GM23338 (cell line): ENCODE results near the gene DPH5. TPM values are rescaled to one million over a fixed set of nuclear protein-coding genes. Genes with fewer than 3 reads are reported as not detected.

Source experiments
- ATAC-seq: fragments of 200-7000 bp; cut with Tn5 transposase; 3 replicates; pipeline ENCODE4 v1.9.1; 2020
- DNase-seq: peaks from one replicate; pipeline ENCODE4 v3.0.0-alpha.2; 2015; ENCODE audit warnings: low spot score
- H2AFZ ChIP-seq: fragments of 200-600 bp; sonication (generic); 2 replicates; pipeline ENCODE4 v1.8.0; 2016; ENCODE audit warnings: antibody characterized with exemption, mild to moderate bottlenecking, moderate library complexity
- H3F3A ChIP-seq: fragments of 200-600 bp; sonication (generic); replicated peaks from 2 replicates; pipeline ENCODE4 v1.8.0; 2017; ENCODE audit warnings: antibody characterized with exemption, mixed run types, low read depth
- H3K27ac ChIP-seq: fragments of 200-600 bp; sonication (generic); 2 replicates; pipeline ENCODE4 v1.6.1; 2016; ENCODE audit warnings: low read depth
- H3K27me3 ChIP-seq: fragments of 200-600 bp; sonication (generic); 2 replicates; pipeline ENCODE4 v1.8.0; 2016; ENCODE audit warnings: mild to moderate bottlenecking, mixed run types, moderate library complexity; ENCODE audit not compliant: insufficient read depth
- H3K36me3 ChIP-seq: fragments of 200-600 bp; sonication (generic); 2 replicates; pipeline ENCODE4 v1.8.0; 2016; ENCODE audit warnings: mild to moderate bottlenecking; ENCODE audit not compliant: insufficient read depth
- H3K4me1 ChIP-seq: fragments of 200-600 bp; sonication (generic); 2 replicates; pipeline ENCODE4 v1.8.0; 2016; ENCODE audit warnings: mild to moderate bottlenecking, moderate library complexity; ENCODE audit not compliant: insufficient read depth
- H3K4me2 ChIP-seq: fragments of 200-600 bp; sonication (generic); 2 replicates; pipeline ENCODE4 v1.7.1; 2017; ENCODE audit warnings: mixed run types
- H3K4me3 ChIP-seq: fragments of 200-600 bp; sonication (generic); 2 replicates; pipeline ENCODE4 v1.6.1; 2016; ENCODE audit warnings: mixed run types
- H3K79me2 ChIP-seq: fragments of 200-600 bp; sonication (generic); replicated peaks from 2 replicates; pipeline ENCODE4 v1.8.0; 2017; ENCODE audit warnings: mild to moderate bottlenecking; ENCODE audit not compliant: insufficient read depth
- H3K9me2 ChIP-seq: fragments of 200-600 bp; sonication (generic); 2 replicates; pipeline ENCODE4 v1.8.0; 2017; ENCODE audit not compliant: insufficient read depth
- H4K20me1 ChIP-seq: fragments of 200-600 bp; sonication (generic); replicated peaks from 2 replicates; pipeline ENCODE4 v1.8.0; 2017; ENCODE audit warnings: mild to moderate bottlenecking; ENCODE audit not compliant: insufficient read depth
- H3K27ac Mint-ChIP-seq: 2 replicates; pipeline ENCODE4 v1.8.0; 2020; ENCODE audit warnings: inconsistent platforms, mild to moderate bottlenecking, moderate library complexity, mixed read lengths
- H3K27me3 Mint-ChIP-seq: 3 replicates; pipeline ENCODE4 v1.8.0; 2022; ENCODE audit warnings: low read depth, mild to moderate bottlenecking, moderate library complexity, mixed read lengths, inconsistent platforms; ENCODE audit not compliant: insufficient read depth, poor library complexity
- H3K36me3 Mint-ChIP-seq: 3 replicates; pipeline ENCODE4 v1.8.0; 2021; ENCODE audit warnings: low read depth, mild to moderate bottlenecking, inconsistent platforms, moderate library complexity, mixed read lengths
- H3K4me1 Mint-ChIP-seq: 3 replicates; pipeline ENCODE4 v1.8.0; 2020; ENCODE audit warnings: mild to moderate bottlenecking, inconsistent platforms, mixed read lengths
- H3K4me3 Mint-ChIP-seq: 3 replicates; pipeline ENCODE4 v1.8.0; 2021; ENCODE audit warnings: moderate library complexity, mild to moderate bottlenecking, inconsistent platforms, mixed read lengths
- H3K9me3 Mint-ChIP-seq: 3 replicates; pipeline ENCODE4 v1.8.0; 2020; ENCODE audit warnings: moderate library complexity, mild to moderate bottlenecking, inconsistent platforms, mixed read lengths
- CREB1 ChIP-seq: fragments of 250-450 bp; sonication (Bioruptor Pico); IDR thresholded peaks from 2 replicates; pipeline ENCODE4 v1.5.0; 2020; ENCODE audit warnings: low read depth, mild to moderate bottlenecking, moderate library complexity
- EZH2 ChIP-seq: fragments of 200-600 bp; sonication (generic); IDR thresholded peaks from one replicate; pipeline ENCODE4 v1.8.0; 2017; ENCODE audit warnings: antibody characterized with exemption, mild to moderate bottlenecking, low read depth; ENCODE audit not compliant: unreplicated experiment
- EZH2phosphoT487 ChIP-seq: fragments of 200-600 bp; sonication (generic); IDR thresholded peaks from one replicate; pipeline ENCODE4 v1.8.1; 2018; ENCODE audit warnings: antibody characterized with exemption; ENCODE audit not compliant: unreplicated experiment
- JUNB ChIP-seq: IDR thresholded peaks from one replicate; pipeline ENCODE4 v1.6.1; 2016; ENCODE audit warnings: antibody characterized with exemption; ENCODE audit not compliant: unreplicated experiment
- NANOG ChIP-seq: IDR thresholded peaks from 2 replicates; pipeline ENCODE4 v1.6.1; 2016; ENCODE audit warnings: antibody characterized with exemption, borderline replicate concordance
- POLR2AphosphoS5 ChIP-seq: IDR thresholded peaks from 2 replicates; pipeline ENCODE4 v1.6.1; 2016; ENCODE audit warnings: antibody characterized with exemption, low read depth
- STAT1 ChIP-seq: IDR thresholded peaks from one replicate; pipeline ENCODE4 v1.6.1; 2016; ENCODE audit warnings: antibody characterized with exemption; ENCODE audit not compliant: unreplicated experiment
- ZNF114 ChIP-seq: fragments of 250-450 bp; sonication (Bioruptor Pico); IDR thresholded peaks from 2 replicates; pipeline ENCODE4 v1.5.0; 2020; ENCODE audit warnings: mild to moderate bottlenecking, moderate library complexity
- ZNF331 ChIP-seq: fragments of 250-450 bp; sonication (Bioruptor Pico); IDR thresholded peaks from 2 replicates; pipeline ENCODE4 v1.5.0; 2020; ENCODE audit warnings: low read depth, mild to moderate bottlenecking, moderate library complexity
- polyA plus RNA-seq: library from polyadenylated mRNA; unstranded; fragments of >200 nt; fragmentation: Nextera tagmentation; extraction: Ambion mirVana; gene quantifications from 2 replicates; pipeline ENCODE4 v1.2.1, GENCODE V29; 2016
- total RNA-seq: library from RNA; depleted of rRNA; stranded (reverse); fragments of >200 nt; shearing (Covaris generic); gene quantifications from 2 replicates; pipeline ENCODE4 v1.2.3, GENCODE V29; 2014
- TF ChIP-seq, protein P1 (sequence below), 2 experiments: fragments of 200-600 bp in 1 of 2; sonication (generic) in 1 of 2; conservative IDR thresholded peaks; 2 replicates each; pipeline versions ENCODE4 v1.5.1 to v1.6.1; 2016 to 2017; ENCODE audit warnings: antibody characterized with exemption in 2 of 2, low read depth in 2 of 2, mild to moderate bottlenecking in 2 of 2, moderate library complexity in 1 of 2
- TF ChIP-seq, protein P2 (sequence below): IDR thresholded peaks from one replicate; pipeline ENCODE4 v1.6.1; 2018; ENCODE audit warnings: antibody characterized with exemption; ENCODE audit not compliant: unreplicated experiment
- TF ChIP-seq, protein P3 (sequence below): fragments of 250-450 bp; sonication (Bioruptor Pico); IDR thresholded peaks from 2 replicates; pipeline ENCODE4 v1.5.0; 2020; ENCODE audit warnings: mild to moderate bottlenecking, moderate library complexity
- TF ChIP-seq, protein P4 (sequence below): IDR thresholded peaks from 2 replicates; pipeline ENCODE4 v1.6.1; 2016; ENCODE audit warnings: antibody characterized with exemption

The DPH5 gene
- total and polyA plus RNA-seq, 2 experiments from 2014 or later: 50.6 to 53.5 TPM

DNA sequence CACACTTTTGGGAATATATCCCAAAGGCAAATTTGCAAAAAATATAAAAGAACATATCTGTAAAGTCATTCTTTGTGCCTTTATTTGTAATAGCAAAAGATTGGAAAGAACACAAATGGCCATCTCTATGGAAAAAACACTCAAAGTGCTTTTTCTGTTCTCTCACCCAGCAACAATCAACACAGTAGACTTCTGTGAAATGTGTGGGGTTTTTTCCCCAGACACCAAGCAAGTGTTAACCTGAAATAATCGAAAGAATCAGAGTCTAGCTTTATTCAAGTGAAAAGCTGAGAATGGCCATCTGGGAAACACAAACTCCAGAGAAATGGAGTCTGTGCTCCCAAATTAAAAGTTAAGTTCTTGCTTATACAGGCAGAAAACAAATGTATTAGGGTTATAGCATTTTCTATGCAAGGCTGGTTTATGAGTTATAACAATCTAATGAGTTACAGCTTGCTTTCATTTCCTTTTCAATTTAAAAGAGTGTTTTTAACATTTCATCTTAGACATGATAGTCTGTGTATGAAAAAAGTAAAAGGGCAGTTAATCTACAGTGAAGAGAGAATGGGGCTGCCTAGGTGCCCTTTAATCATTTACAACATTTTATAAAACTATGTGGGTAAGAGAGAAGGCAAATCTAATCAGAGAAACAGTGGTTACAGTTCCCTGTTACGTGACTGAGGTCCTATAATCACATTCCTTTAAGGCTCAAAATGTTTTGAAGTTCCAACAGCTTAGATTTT, 83.1 kb downstream of the DPH5 start:
- Mint-ChIP-seq H3K4me1 (no peaks in the 10 kb centered on the region), H3K9me3 (peaks cover 5% of the 10 kb centered on the region; the same call in 1 of the 3 replicates), H3K27ac (no peak overlapping the region), H3K27me3 (no peaks in the 10 kb centered on the region), H3K4me3 (no peak overlapping the region), H3K36me3 (peaks cover 59% of the 10 kb centered on the region)
- Histone ChIP-seq H4K20me1 (0 out of 2 replicates have a peak, but pooled peaks cover 3% of the 10 kb centered on the region), H3K27ac (no peak overlapping the region; the same call in 1 of the 2 replicates), H3K4me2 (no peak overlapping the region), H2AFZ (no peak overlapping the region), H3K79me2 (peaks cover 31% of the 10 kb centered on the region), H3K4me3 (no peak overlapping the region), H3K9me2 (no peaks in the 10 kb centered on the region), H3K36me3 (no peaks in the 10 kb centered on the region), H3K27me3 (no peaks in the 10 kb centered on the region), H3K4me1 (no peaks in the 10 kb centered on the region), H3F3A (no peaks in the 10 kb centered on the region)
- TF ChIP-seq, protein P1, sequence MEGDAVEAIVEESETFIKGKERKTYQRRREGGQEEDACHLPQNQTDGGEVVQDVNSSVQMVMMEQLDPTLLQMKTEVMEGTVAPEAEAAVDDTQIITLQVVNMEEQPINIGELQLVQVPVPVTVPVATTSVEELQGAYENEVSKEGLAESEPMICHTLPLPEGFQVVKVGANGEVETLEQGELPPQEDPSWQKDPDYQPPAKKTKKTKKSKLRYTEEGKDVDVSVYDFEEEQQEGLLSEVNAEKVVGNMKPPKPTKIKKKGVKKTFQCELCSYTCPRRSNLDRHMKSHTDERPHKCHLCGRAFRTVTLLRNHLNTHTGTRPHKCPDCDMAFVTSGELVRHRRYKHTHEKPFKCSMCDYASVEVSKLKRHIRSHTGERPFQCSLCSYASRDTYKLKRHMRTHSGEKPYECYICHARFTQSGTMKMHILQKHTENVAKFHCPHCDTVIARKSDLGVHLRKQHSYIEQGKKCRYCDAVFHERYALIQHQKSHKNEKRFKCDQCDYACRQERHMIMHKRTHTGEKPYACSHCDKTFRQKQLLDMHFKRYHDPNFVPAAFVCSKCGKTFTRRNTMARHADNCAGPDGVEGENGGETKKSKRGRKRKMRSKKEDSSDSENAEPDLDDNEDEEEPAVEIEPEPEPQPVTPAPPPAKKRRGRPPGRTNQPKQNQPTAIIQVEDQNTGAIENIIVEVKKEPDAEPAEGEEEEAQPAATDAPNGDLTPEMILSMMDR (conservative IDR thresholded peaks at IDR 0.05; ENCODE audit: low read depth in 2 of 2): no peak
- TF ChIP-seq JUNB: no peak
- TF ChIP-seq CREB1 (CRISPR knock-in tag): no peak
- TF ChIP-seq, protein P2, sequence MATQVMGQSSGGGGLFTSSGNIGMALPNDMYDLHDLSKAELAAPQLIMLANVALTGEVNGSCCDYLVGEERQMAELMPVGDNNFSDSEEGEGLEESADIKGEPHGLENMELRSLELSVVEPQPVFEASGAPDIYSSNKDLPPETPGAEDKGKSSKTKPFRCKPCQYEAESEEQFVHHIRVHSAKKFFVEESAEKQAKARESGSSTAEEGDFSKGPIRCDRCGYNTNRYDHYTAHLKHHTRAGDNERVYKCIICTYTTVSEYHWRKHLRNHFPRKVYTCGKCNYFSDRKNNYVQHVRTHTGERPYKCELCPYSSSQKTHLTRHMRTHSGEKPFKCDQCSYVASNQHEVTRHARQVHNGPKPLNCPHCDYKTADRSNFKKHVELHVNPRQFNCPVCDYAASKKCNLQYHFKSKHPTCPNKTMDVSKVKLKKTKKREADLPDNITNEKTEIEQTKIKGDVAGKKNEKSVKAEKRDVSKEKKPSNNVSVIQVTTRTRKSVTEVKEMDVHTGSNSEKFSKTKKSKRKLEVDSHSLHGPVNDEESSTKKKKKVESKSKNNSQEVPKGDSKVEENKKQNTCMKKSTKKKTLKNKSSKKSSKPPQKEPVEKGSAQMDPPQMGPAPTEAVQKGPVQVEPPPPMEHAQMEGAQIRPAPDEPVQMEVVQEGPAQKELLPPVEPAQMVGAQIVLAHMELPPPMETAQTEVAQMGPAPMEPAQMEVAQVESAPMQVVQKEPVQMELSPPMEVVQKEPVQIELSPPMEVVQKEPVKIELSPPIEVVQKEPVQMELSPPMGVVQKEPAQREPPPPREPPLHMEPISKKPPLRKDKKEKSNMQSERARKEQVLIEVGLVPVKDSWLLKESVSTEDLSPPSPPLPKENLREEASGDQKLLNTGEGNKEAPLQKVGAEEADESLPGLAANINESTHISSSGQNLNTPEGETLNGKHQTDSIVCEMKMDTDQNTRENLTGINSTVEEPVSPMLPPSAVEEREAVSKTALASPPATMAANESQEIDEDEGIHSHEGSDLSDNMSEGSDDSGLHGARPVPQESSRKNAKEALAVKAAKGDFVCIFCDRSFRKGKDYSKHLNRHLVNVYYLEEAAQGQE: no peak
- no peak for TF ChIP-seq ZNF331 (CRISPR knock-in tag)
- TF ChIP-seq POLR2AphosphoS5: no peak
- TF ChIP-seq, protein P3, sequence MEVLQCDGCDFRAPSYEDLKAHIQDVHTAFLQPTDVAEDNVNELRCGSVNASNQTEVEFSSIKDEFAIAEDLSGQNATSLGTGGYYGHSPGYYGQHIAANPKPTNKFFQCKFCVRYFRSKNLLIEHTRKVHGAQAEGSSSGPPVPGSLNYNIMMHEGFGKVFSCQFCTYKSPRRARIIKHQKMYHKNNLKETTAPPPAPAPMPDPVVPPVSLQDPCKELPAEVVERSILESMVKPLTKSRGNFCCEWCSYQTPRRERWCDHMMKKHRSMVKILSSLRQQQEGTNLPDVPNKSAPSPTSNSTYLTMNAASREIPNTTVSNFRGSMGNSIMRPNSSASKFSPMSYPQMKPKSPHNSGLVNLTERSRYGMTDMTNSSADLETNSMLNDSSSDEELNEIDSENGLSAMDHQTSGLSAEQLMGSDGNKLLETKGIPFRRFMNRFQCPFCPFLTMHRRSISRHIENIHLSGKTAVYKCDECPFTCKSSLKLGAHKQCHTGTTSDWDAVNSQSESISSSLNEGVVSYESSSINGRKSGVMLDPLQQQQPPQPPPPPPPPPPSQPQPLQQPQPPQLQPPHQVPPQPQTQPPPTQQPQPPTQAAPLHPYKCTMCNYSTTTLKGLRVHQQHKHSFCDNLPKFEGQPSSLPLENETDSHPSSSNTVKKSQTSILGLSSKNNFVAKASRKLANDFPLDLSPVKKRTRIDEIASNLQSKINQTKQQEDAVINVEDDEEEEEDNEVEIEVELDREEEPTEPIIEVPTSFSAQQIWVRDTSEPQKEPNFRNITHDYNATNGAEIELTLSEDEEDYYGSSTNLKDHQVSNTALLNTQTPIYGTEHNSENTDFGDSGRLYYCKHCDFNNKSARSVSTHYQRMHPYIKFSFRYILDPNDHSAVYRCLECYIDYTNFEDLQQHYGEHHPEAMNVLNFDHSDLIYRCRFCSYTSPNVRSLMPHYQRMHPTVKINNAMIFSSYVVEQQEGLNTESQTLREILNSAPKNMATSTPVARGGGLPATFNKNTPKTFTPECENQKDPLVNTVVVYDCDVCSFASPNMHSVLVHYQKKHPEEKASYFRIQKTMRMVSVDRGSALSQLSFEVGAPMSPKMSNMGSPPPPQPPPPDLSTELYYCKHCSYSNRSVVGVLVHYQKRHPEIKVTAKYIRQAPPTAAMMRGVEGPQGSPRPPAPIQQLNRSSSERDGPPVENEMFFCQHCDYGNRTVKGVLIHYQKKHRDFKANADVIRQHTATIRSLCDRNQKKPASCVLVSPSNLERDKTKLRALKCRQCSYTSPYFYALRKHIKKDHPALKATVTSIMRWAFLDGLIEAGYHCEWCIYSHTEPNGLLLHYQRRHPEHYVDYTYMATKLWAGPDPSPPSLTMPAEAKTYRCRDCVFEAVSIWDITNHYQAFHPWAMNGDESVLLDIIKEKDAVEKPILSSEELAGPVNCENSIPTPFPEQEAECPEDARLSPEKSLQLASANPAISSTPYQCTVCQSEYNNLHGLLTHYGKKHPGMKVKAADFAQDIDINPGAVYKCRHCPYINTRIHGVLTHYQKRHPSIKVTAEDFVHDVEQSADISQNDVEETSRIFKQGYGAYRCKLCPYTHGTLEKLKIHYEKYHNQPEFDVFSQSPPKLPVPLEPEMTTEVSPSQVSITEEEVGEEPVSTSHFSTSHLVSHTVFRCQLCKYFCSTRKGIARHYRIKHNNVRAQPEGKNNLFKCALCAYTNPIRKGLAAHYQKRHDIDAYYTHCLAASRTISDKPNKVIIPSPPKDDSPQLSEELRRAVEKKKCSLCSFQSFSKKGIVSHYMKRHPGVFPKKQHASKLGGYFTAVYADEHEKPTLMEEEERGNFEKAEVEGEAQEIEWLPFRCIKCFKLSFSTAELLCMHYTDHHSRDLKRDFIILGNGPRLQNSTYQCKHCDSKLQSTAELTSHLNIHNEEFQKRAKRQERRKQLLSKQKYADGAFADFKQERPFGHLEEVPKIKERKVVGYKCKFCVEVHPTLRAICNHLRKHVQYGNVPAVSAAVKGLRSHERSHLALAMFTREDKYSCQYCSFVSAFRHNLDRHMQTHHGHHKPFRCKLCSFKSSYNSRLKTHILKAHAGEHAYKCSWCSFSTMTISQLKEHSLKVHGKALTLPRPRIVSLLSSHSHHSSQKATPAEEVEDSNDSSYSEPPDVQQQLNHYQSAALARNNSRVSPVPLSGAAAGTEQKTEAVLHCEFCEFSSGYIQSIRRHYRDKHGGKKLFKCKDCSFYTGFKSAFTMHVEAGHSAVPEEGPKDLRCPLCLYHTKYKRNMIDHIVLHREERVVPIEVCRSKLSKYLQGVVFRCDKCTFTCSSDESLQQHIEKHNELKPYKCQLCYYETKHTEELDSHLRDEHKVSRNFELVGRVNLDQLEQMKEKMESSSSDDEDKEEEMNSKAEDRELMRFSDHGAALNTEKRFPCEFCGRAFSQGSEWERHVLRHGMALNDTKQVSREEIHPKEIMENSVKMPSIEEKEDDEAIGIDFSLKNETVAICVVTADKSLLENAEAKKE (CRISPR knock-in tag): no peak
- no peak for TF ChIP-seq ZNF114 (CRISPR knock-in tag)
- TF ChIP-seq, protein P4, sequence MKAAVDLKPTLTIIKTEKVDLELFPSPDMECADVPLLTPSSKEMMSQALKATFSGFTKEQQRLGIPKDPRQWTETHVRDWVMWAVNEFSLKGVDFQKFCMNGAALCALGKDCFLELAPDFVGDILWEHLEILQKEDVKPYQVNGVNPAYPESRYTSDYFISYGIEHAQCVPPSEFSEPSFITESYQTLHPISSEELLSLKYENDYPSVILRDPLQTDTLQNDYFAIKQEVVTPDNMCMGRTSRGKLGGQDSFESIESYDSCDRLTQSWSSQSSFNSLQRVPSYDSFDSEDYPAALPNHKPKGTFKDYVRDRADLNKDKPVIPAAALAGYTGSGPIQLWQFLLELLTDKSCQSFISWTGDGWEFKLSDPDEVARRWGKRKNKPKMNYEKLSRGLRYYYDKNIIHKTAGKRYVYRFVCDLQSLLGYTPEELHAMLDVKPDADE: no peak
- no peak for TF ChIP-seq EZH2
- TF ChIP-seq NANOG: no peak
- no peak for TF ChIP-seq EZH2phosphoT487
- TF ChIP-seq STAT1: no peak
- DNase-seq: no peak
- ATAC-seq: no peak
